Measurements from ENCODE around the gene PGBD4. TPM values are rescaled to one million over a fixed set of nuclear protein-coding genes. Genes with fewer than 3 reads are reported as not detected.

Gene PGBD4
- total and polyA plus RNA-seq, 2 donors (not counting 1 experiment from before 2014, with no cell fraction given), result 1.4 to 3.0 TPM

- TF ChIP-seq, protein P1, sequence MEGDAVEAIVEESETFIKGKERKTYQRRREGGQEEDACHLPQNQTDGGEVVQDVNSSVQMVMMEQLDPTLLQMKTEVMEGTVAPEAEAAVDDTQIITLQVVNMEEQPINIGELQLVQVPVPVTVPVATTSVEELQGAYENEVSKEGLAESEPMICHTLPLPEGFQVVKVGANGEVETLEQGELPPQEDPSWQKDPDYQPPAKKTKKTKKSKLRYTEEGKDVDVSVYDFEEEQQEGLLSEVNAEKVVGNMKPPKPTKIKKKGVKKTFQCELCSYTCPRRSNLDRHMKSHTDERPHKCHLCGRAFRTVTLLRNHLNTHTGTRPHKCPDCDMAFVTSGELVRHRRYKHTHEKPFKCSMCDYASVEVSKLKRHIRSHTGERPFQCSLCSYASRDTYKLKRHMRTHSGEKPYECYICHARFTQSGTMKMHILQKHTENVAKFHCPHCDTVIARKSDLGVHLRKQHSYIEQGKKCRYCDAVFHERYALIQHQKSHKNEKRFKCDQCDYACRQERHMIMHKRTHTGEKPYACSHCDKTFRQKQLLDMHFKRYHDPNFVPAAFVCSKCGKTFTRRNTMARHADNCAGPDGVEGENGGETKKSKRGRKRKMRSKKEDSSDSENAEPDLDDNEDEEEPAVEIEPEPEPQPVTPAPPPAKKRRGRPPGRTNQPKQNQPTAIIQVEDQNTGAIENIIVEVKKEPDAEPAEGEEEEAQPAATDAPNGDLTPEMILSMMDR (conservative IDR thresholded peaks at IDR 0.05 in 1 of 2, IDR thresholded peaks at IDR 0.05 in 1 of 2; ENCODE audit: low read depth in 1 of 2, low read length in 2 of 2), result no peak
- TF ChIP-seq EZH2 (IDR thresholded peaks at IDR 0.05; ENCODE audit: low read length, missing control alignments), result no peak
- H3K27me3 ChIP-seq (ENCODE audit: control insufficient read depth, insufficient read depth, low read length), result no peaks in the 10 kb centered on the region
- no peaks in the 10 kb centered on the region for H4K20me1 ChIP-seq (ENCODE audit: control insufficient read depth, extremely low read depth, insufficient read depth, low read length)
- H3K4me2 ChIP-seq (ENCODE audit: extremely low read depth, insufficient read depth, low read length), result no peak overlapping the region
- H3K4me1 ChIP-seq (ENCODE audit: control insufficient read depth, extremely low read depth, insufficient read depth, low read length), result peaks cover 2% of the 10 kb centered on the region
- H2AFZ ChIP-seq (ENCODE audit: low read length), result no peak overlapping the region
- no peak overlapping the region for H3K27ac ChIP-seq (ENCODE audit: insufficient read depth, low read length)
- H3K79me2 ChIP-seq (ENCODE audit: control insufficient read depth, insufficient read depth, low read length), result no peaks in the 10 kb centered on the region
- DNase-seq (ENCODE audit: low read depth in 2 of 2), result no peak
- H3K4me3 ChIP-seq (replicated peaks in 1 of 4; ENCODE audit: control extremely low read depth in 1 of 4, insufficient read depth in 1 of 4, low read depth in 3 of 4, low read length in 4 of 4), result no peak overlapping the region
- peaks cover 2% of the 10 kb centered on the region for H3K36me3 ChIP-seq (ENCODE audit: control insufficient read depth, insufficient read depth, low read length)
- no peaks in the 10 kb centered on the region for H3K9me3 ChIP-seq (ENCODE audit: control insufficient read depth, insufficient read depth, low read depth, low read length)
- no peak overlapping the region for H3K9ac ChIP-seq (ENCODE audit: insufficient read depth, low read length)
These were observed 22.0 kb upstream of the PGBD4 start for GRCh38 chr15:34079904-34080303.

DNA sequence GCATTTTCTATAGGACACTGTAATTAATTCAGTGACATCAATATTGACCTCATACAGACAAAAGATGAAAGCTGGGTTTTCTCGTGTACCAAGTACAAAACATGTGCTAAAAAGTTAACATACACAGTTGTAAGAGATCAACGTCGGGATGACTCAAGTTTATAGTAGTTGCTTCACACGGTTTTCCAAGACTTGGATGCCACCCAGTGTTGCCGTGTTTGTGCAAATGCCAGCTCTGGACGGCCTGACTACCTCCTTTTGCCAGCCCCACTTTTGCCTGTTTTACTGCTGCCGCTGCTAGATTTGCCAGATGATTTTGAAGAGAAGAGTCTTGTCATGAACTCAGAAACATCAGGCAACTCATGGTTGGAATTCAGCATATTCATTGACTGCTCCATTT is 17.8 kb upstream of the PGBD4 start:
- H3K36me3 ChIP-seq (ENCODE audit: control insufficient read depth, insufficient read depth, low read length), result peaks cover 2% of the 10 kb centered on the region
- TF ChIP-seq, protein P1 (conservative IDR thresholded peaks at IDR 0.05 in 1 of 2, IDR thresholded peaks at IDR 0.05 in 1 of 2; ENCODE audit: low read depth in 1 of 2, low read length in 2 of 2), result no peak
- no peak for TF ChIP-seq EZH2 (IDR thresholded peaks at IDR 0.05; ENCODE audit: low read length, missing control alignments)
- no peaks in the 10 kb centered on the region for H4K20me1 ChIP-seq (ENCODE audit: control insufficient read depth, extremely low read depth, insufficient read depth, low read length)
- H3K79me2 ChIP-seq (ENCODE audit: control insufficient read depth, insufficient read depth, low read length), result no peaks in the 10 kb centered on the region
- DNase-seq (ENCODE audit: low read depth in 2 of 2), result peak; percentile 67 to 90
- no peaks in the 10 kb centered on the region for H3K9me3 ChIP-seq (ENCODE audit: control insufficient read depth, insufficient read depth, low read depth, low read length)
- peak overlapping the region; percentile 23 for H3K27ac ChIP-seq (ENCODE audit: insufficient read depth, low read length)
- H3K4me3 ChIP-seq (replicated peaks in 1 of 4; ENCODE audit: control extremely low read depth in 1 of 4, insufficient read depth in 1 of 4, low read depth in 3 of 4, low read length in 4 of 4), result no peak overlapping the region
- H3K4me2 ChIP-seq (ENCODE audit: extremely low read depth, insufficient read depth, low read length), result no peak overlapping the region
- H3K9ac ChIP-seq (ENCODE audit: insufficient read depth, low read length), result no peak overlapping the region
- H2AFZ ChIP-seq (ENCODE audit: low read length), result no peak overlapping the region
- peaks cover 2% of the 10 kb centered on the region for H3K4me1 ChIP-seq (ENCODE audit: control insufficient read depth, extremely low read depth, insufficient read depth, low read length)
- no peaks in the 10 kb centered on the region for H3K27me3 ChIP-seq (ENCODE audit: control insufficient read depth, insufficient read depth, low read length)

- TF ChIP-seq EZH2 (IDR thresholded peaks at IDR 0.05; ENCODE audit: low read length, missing control alignments), result no peak
- TF ChIP-seq, protein P1 (conservative IDR thresholded peaks at IDR 0.05 in 1 of 2, IDR thresholded peaks at IDR 0.05 in 1 of 2; ENCODE audit: low read depth in 1 of 2, low read length in 2 of 2), result no peak
- Histone ChIP-seq H3K79me2 (ENCODE audit: control insufficient read depth, insufficient read depth, low read length) (no peaks in the 10 kb centered on the region), H3K27me3 (ENCODE audit: control insufficient read depth, insufficient read depth, low read length) (no peaks in the 10 kb centered on the region), H3K9me3 (ENCODE audit: control insufficient read depth, insufficient read depth, low read depth, low read length) (no peaks in the 10 kb centered on the region), H2AFZ (ENCODE audit: low read length) (no peak overlapping the region), H3K4me3 (replicated peaks in 1 of 4; ENCODE audit: control extremely low read depth in 1 of 4, insufficient read depth in 1 of 4, low read depth in 3 of 4, low read length in 4 of 4) (no peak overlapping the region), H4K20me1 (ENCODE audit: control insufficient read depth, extremely low read depth, insufficient read depth, low read length) (no peaks in the 10 kb centered on the region), H3K4me1 (ENCODE audit: control insufficient read depth, extremely low read depth, insufficient read depth, low read length) (peaks cover 2% of the 10 kb centered on the region), H3K27ac (ENCODE audit: insufficient read depth, low read length) (no peak overlapping the region), H3K4me2 (ENCODE audit: extremely low read depth, insufficient read depth, low read length) (peak overlapping the region; percentile 13), H3K36me3 (ENCODE audit: control insufficient read depth, insufficient read depth, low read length) (peaks cover 2% of the 10 kb centered on the region), H3K9ac (ENCODE audit: insufficient read depth, low read length) (no peak overlapping the region)
- DNase-seq (ENCODE audit: low read depth in 2 of 2), result peak; percentile 55 to 62
These were observed 16.1 kb upstream of the PGBD4 start for GRCh38 chr15:34085746-34086145.

Measured in fibroblast of lung (primary cell).